ENCODE results near the gene ACAT1.

GRCh38 chr11:108170184-108170583 is 48.8 kb downstream of the ACAT1 start:
- TF ChIP-seq REST (IDR thresholded peaks at IDR 0.05; ENCODE audit: borderline replicate concordance) = no peak
- no peak for TF ChIP-seq EZH2 (IDR thresholded peaks at IDR 0.05; ENCODE audit: borderline replicate concordance, insufficient read depth, low read length, poor library complexity, severe bottlenecking)

Measured in neural cell (in vitro differentiated cells).